Omental fat pad (tissue), 4 donors: ENCODE data around the gene COL26A1. TPM values are rescaled to one million over a fixed set of nuclear protein-coding genes. Genes with fewer than 3 reads are reported as not detected.

Experiments
- ATAC-seq: fragments of 150-250 bp; one replicate; pipeline ENCODE4 v1.9.1; 2016; ENCODE audit warnings: mild to moderate bottlenecking, moderate library complexity; ENCODE audit not compliant: low FRiP score
- DNase-seq: peaks from one replicate; pipeline ENCODE4 v3.0.0-alpha.2; 2019; ENCODE audit warnings: low spot score
- CTCF ChIP-seq, 3 donors: fragments of 450-650 bp; IDR thresholded peaks; one replicate each; pipeline ENCODE4 v1.5.1; 2016 to 2017; ENCODE audit warnings: antibody characterized with exemption in 3 of 3, mild to moderate bottlenecking in 3 of 3, moderate library complexity in 2 of 3
- total RNA-seq, 4 donors: library from RNA; depleted of rRNA; stranded (reverse); fragments of >200 nt; gene quantifications; one replicate each; pipeline ENCODE4 v1.1.0, GENCODE V29; 2016

The COL26A1 gene
- total RNA-seq, 4 donors from 2014 or later: 0.37 TPM; not detected in 3

GRCh38 chr7:101538596-101539459 lies 176.2 kb downstream of the COL26A1 start:
- ATAC-seq (no peak), DNase-seq (peak; percentile 51)
- peak in 1 of 3 donors; percentile 59 for TF ChIP-seq CTCF (IDR thresholded peaks at IDR 0.05)

- DNase-seq (no peak), ATAC-seq (no peak)
- no peak for TF ChIP-seq CTCF (IDR thresholded peaks at IDR 0.05)
Measured at GRCh38 chr7:101539784-101540183, 177.1 kb downstream of the COL26A1 start.

- peak in 2 of 3 donors; percentile 51 to 69 for TF ChIP-seq CTCF (IDR thresholded peaks at IDR 0.05)
- ATAC-seq: peak; percentile 48
- DNase-seq: peak; percentile 98
Measured at GRCh38 chr7:101542527-101543241, 180.0 kb downstream of the COL26A1 start.

GRCh38 chr7:101543242-101543766 lies 180.6 kb downstream of the COL26A1 start:
- no peak for TF ChIP-seq CTCF (IDR thresholded peaks at IDR 0.05)
- ATAC-seq (no peak), DNase-seq (no peak)

GRCh38 chr7:101543846-101544245 lies 181.2 kb downstream of the COL26A1 start:
- no peak for TF ChIP-seq CTCF (IDR thresholded peaks at IDR 0.05)
- ATAC-seq (no peak), DNase-seq (no peak)

GRCh38 chr7:101545441-101546190 lies 182.9 kb downstream of the COL26A1 start:
- ATAC-seq (no peak), DNase-seq (no peak)
- TF ChIP-seq CTCF (IDR thresholded peaks at IDR 0.05): no peak
